ENCODE data around the gene TXLNB.
"Not testable (repeated sequence)": the region's sequence is repeated elsewhere in the genome, so short reads cannot be mapped to it uniquely, and the experiment has no call there.

The TXLNB gene

GRCh38 chr6:139234193-139234592 lies 57.6 kb downstream of the TXLNB start:
- DNase-seq = not testable (repeated sequence)

- DNase-seq = no peak
Measured at GRCh38 chr6:139231206-139231605, 60.6 kb downstream of the TXLNB start.

- peak in 2 of 4 experiments; percentile 4 to 9 for DNase-seq
Measured at GRCh38 chr6:139230391-139230840, 61.4 kb downstream of the TXLNB start.

- DNase-seq = peak in 2 of 4 experiments; percentile 22 to 28
Measured at GRCh38 chr6:139228387-139228786, 63.4 kb downstream of the TXLNB start.

DNA sequence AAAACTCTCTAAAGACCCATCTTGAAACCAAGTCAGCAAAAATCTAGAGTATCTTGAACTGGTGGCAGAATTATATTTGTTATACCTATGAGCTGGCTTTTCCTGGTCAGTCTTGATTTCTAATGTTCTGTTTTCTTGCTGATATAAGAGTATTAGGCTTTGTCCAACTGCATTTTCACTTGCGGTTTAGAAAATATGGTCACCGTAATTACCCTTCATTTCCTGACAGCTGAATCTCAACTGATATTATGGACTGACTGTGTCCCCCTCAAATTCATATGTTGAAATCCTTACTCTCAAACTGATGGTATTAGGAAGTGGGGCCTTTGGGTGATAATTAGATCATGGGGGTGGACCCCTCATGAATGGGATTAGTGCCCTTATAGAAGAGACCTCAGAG lies 72.1 kb downstream of the TXLNB start:
- no peak for DNase-seq

GRCh38 chr6:139219271-139219729 lies 72.5 kb downstream of the TXLNB start:
- peak; percentile 85 to 92 (median 88) for DNase-seq

- not testable (repeated sequence) for DNase-seq
Measured at GRCh38 chr6:139212460-139212859, 79.3 kb downstream of the TXLNB start.

DNA sequence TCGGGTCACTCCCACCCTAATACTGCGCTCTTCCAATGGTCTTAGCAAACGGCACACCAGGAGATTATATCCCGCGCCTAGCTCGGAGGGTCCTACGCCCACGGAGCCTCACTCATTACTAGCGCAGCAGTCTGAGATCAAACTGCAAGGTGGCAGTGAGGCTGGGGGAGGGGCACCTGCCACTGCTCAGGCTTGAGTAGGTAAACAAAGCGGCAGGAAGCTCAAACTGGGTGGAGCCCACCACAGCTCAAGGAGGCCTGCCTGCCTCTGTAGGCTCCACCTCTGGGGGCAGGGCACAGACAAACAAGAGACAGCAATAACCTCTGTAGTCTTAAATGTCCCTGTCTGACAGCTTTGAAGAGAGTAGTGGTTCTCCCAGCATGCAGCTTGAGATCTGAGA lies 81.0 kb downstream of the TXLNB start:
- DNase-seq = not testable (repeated sequence)

- no peak for DNase-seq
Measured at GRCh38 chr6:139205843-139206242, 86.0 kb downstream of the TXLNB start.

DNA sequence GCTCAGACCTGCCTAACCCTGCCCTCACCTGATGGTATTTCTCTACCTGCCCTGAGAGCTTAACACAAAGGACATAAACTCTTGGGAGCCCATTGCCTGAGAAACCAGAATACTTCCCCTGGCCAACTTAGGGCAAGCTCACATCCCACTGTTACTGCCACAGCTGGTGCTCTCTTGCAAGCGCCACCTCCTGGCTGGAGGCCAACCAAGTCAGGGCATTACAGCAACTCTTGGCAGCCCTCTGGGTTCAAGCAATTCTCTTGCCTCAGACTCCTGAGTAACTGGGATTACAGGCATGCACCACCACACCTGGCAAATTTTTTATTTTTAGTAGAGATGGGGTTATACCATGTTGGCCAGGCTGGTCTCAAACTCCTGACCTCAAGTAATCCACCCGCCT lies 86.8 kb downstream of the TXLNB start:
- no peak for DNase-seq

GRCh38 chr6:139201378-139201777 lies 90.4 kb downstream of the TXLNB start:
- no peak for DNase-seq

DNA sequence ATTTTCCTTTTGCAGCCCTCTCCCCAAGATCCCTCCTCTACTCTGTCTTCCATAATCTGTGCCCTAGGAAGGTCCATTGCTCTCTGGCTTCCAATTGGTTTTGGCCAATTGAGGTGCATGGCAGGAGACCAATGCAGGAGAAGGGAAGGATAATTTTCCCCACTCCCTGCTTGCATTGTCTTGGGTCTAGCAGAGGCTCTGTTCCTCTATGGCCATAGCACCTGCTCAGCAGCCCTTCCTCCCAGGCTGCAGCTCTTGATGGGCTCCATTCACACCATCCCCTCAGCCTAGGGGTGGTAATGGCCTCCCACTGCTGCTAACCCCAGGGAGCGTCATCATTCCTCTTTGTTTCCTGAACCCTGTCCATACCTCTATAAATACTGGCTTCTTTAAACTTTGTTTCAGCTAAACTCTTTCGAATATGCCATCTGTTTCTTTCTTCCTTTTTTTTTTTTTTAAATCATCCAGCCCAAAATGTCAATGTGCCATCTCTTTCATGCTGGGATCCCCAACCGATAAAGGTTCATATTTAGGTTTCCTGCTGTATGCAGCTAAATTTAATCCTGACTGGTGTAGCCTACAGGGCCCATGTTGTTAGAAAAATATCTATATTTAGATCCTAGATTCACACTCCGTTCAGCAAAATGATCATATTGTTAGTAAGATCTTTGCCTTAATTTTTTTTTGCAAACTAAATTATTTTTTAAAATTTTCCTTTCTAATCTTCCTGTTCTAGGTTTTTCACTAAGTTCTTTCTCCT lies 93.1 kb downstream of the TXLNB start:
- DNase-seq = no peak

GRCh38 chr6:139194740-139195139 lies 97.1 kb downstream of the TXLNB start:
- no peak for DNase-seq

Measured in suppressor macrophage (primary cell).